ENCODE measurements around the gene SMARCAL1. TPM values are rescaled to one million over a fixed set of nuclear protein-coding genes. Genes with fewer than 3 reads are reported as not detected.

The SMARCAL1 gene
- total RNA-seq, 1 experiment from 2014 or later: 26.4 TPM

DNA sequence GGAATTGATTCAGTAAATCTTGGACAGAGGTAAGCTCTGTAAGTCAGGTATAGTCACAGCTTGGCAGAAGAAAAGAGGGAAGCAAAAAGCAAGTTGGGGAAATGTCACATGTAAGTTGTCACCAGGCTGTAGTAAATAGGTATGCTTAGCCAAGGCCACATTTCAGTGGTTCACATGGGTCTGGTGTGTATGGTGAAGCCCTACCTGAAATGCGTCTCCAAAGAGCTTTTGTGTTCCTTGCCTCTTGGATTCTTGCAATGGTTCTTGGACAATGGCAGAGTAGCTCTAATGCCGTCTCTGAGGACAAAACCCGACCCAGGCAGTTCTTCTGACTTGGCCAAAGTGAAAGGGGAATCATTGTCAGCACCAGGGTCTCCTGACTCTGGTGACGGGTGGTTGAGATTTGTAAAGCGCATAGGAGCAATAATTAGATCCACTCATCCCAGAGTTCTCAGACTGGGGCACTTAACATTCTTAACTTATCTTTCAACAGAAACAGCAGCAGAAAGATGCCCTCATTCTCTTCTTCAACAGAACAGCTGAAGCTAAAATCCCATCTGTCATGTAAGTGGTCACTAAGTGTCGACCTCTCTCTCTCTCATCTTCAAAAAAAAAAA lies 51.9 kb downstream of the SMARCAL1 start:
- Histone ChIP-seq H3K4me3 (ENCODE audit: low read depth in 2 of 2, low read length in 2 of 2) (no peak overlapping the region), H3K36me3 (ENCODE audit: control insufficient read depth, insufficient read depth, low read length) (no peaks in the 10 kb centered on the region), H3K27ac (ENCODE audit: low read length) (no peak overlapping the region), H3K9me3 (ENCODE audit: control insufficient read depth, insufficient read depth, low read depth, low read length) (no peaks in the 10 kb centered on the region), H3K27me3 (ENCODE audit: control insufficient read depth, insufficient read depth, low read length) (no peaks in the 10 kb centered on the region), H3K4me1 (ENCODE audit: control insufficient read depth, insufficient read depth, low read length) (no peaks in the 10 kb centered on the region)
- DNase-seq (ENCODE audit: low read depth, low spot score) (no peak), ATAC-seq (no peak)
- no TSS peak for BruUV-seq (replicated peaks)
- in situ Hi-C loops (cut with HindIII; ENCODE audit: low pct_unique_long_range_greater_than_20kb, low sequenced_read_pairs): no loop called here
- ChIA-PET CTCF (no interaction called here), POLR2A (interaction anchor here (0.6 kb wide), 1 partner anchor 45 kb away, joined by 3 read pairs; no protein-coding TSS in a partner anchor)
- TF ChIP-seq SIN3A (IDR thresholded peaks at IDR 0.05; ENCODE audit: borderline replicate concordance, insufficient read depth, low read depth, low read length): no peak
- TF ChIP-seq, protein P1, sequence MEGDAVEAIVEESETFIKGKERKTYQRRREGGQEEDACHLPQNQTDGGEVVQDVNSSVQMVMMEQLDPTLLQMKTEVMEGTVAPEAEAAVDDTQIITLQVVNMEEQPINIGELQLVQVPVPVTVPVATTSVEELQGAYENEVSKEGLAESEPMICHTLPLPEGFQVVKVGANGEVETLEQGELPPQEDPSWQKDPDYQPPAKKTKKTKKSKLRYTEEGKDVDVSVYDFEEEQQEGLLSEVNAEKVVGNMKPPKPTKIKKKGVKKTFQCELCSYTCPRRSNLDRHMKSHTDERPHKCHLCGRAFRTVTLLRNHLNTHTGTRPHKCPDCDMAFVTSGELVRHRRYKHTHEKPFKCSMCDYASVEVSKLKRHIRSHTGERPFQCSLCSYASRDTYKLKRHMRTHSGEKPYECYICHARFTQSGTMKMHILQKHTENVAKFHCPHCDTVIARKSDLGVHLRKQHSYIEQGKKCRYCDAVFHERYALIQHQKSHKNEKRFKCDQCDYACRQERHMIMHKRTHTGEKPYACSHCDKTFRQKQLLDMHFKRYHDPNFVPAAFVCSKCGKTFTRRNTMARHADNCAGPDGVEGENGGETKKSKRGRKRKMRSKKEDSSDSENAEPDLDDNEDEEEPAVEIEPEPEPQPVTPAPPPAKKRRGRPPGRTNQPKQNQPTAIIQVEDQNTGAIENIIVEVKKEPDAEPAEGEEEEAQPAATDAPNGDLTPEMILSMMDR (IDR thresholded peaks at IDR 0.05): no peak
- TF ChIP-seq, protein P2, sequence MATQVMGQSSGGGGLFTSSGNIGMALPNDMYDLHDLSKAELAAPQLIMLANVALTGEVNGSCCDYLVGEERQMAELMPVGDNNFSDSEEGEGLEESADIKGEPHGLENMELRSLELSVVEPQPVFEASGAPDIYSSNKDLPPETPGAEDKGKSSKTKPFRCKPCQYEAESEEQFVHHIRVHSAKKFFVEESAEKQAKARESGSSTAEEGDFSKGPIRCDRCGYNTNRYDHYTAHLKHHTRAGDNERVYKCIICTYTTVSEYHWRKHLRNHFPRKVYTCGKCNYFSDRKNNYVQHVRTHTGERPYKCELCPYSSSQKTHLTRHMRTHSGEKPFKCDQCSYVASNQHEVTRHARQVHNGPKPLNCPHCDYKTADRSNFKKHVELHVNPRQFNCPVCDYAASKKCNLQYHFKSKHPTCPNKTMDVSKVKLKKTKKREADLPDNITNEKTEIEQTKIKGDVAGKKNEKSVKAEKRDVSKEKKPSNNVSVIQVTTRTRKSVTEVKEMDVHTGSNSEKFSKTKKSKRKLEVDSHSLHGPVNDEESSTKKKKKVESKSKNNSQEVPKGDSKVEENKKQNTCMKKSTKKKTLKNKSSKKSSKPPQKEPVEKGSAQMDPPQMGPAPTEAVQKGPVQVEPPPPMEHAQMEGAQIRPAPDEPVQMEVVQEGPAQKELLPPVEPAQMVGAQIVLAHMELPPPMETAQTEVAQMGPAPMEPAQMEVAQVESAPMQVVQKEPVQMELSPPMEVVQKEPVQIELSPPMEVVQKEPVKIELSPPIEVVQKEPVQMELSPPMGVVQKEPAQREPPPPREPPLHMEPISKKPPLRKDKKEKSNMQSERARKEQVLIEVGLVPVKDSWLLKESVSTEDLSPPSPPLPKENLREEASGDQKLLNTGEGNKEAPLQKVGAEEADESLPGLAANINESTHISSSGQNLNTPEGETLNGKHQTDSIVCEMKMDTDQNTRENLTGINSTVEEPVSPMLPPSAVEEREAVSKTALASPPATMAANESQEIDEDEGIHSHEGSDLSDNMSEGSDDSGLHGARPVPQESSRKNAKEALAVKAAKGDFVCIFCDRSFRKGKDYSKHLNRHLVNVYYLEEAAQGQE (IDR thresholded peaks at IDR 0.05; ENCODE audit: insufficient read depth in 1 of 2, low read depth in 2 of 2, low read length in 1 of 2): no peak
- no peak for TF ChIP-seq TCF7L2 (IDR thresholded peaks at IDR 0.05; ENCODE audit: low read depth, low read length)
- no peak for TF ChIP-seq POLR2AphosphoS5 (IDR thresholded peaks at IDR 0.05; ENCODE audit: low read depth, low read length)
- intact Hi-C loops (cut with micrococcal nuclease; ENCODE audit: unreplicated experiment): no loop called here

DNA sequence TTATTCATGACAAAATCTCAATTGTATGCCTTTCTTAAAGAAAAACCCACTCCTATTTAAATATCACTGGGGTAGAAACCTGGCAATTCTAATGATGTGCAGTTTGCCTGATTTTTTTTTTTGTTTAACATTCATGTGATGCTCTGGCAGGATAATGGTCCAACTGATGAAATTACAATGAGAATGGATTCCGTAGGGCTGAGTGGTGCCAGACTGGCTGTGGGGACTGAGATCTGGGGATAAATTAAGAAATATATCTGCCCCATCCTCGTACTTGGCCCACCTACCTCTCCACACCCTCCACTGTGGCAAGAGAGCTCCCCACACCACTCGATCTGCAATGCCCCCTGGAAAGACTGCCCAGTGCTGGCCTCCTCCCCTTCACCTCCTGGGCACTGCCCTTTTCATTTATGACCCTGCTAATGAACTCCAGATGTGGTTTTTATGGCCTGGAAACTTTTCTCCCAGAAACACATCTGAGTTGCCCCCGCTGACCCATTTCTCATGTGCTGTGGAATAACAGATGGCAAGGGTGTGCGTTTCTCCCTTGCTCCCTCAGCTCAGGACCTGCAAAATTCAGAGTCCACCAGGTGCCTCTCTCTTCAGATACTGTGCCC lies 53.4 kb downstream of the SMARCAL1 start:
- in situ Hi-C loops (cut with HindIII; ENCODE audit: low pct_unique_long_range_greater_than_20kb, low sequenced_read_pairs): no loop called here
- Histone ChIP-seq H3K4me1 (ENCODE audit: control insufficient read depth, insufficient read depth, low read length) (no peaks in the 10 kb centered on the region), H3K9me3 (ENCODE audit: control insufficient read depth, insufficient read depth, low read depth, low read length) (no peaks in the 10 kb centered on the region), H3K4me3 (ENCODE audit: low read depth in 2 of 2, low read length in 2 of 2) (no peak overlapping the region), H3K27me3 (ENCODE audit: control insufficient read depth, insufficient read depth, low read length) (no peaks in the 10 kb centered on the region), H3K36me3 (ENCODE audit: control insufficient read depth, insufficient read depth, low read length) (no peaks in the 10 kb centered on the region), H3K27ac (ENCODE audit: low read length) (no peak overlapping the region)
- ChIA-PET CTCF (no interaction called here), POLR2A (no interaction called here)
- ATAC-seq: no peak
- no peak for DNase-seq (ENCODE audit: low read depth, low spot score)
- BruUV-seq (replicated peaks): no TSS peak
- no peak for TF ChIP-seq TCF7L2 (IDR thresholded peaks at IDR 0.05; ENCODE audit: low read depth, low read length)
- TF ChIP-seq, protein P1 (IDR thresholded peaks at IDR 0.05): no peak
- intact Hi-C loops (cut with micrococcal nuclease; ENCODE audit: unreplicated experiment): no loop called here
